ENCODE measurements around the gene PDLIM7.
"Not testable (repeated sequence)": the region's sequence is repeated elsewhere in the genome, so short reads cannot be mapped to it uniquely, and the experiment has no call there.

PDLIM7 gene

GRCh38 chr5:177489119-177489716 is 8.2 kb downstream of the PDLIM7 start:
- DNase-seq, result no peak

- DNase-seq, result no peak
Observed at GRCh38 chr5:177487975-177488374, 9.4 kb downstream of the PDLIM7 start.

GRCh38 chr5:177487144-177487543 is 10.3 kb downstream of the PDLIM7 start:
- no peak for DNase-seq

GRCh38 chr5:177486256-177486655 is 11.1 kb downstream of the PDLIM7 start:
- DNase-seq, result no peak

- DNase-seq, result not testable (repeated sequence)
Observed at GRCh38 chr5:177485753-177486152, 11.7 kb downstream of the PDLIM7 start.

GRCh38 chr5:177484902-177485549 is 12.4 kb downstream of the PDLIM7 start:
- DNase-seq, result no peak

- DNase-seq, result no peak
Observed at GRCh38 chr5:177483994-177484901, 13.2 kb downstream of the PDLIM7 start.

GRCh38 chr5:177483042-177483441 is 14.4 kb downstream of the PDLIM7 start:
- DNase-seq, result no peak

GRCh38 chr5:177482359-177482795 is 15.0 kb downstream of the PDLIM7 start:
- no peak for DNase-seq

- DNase-seq, result no peak
Observed at GRCh38 chr5:177479774-177480173, 17.6 kb downstream of the PDLIM7 start.

GRCh38 chr5:177478711-177479646 is 18.4 kb downstream of the PDLIM7 start:
- peak; percentile 27 for DNase-seq

GRCh38 chr5:177477701-177478477 is 19.5 kb downstream of the PDLIM7 start:
- DNase-seq, result no peak

GRCh38 chr5:177476531-177477233 is 20.7 kb downstream of the PDLIM7 start:
- DNase-seq, result no peak

- no peak for DNase-seq
Observed at GRCh38 chr5:177475563-177476427, 21.6 kb downstream of the PDLIM7 start.

- DNase-seq, result no peak
Observed at GRCh38 chr5:177474846-177475562, 22.4 kb downstream of the PDLIM7 start.

GRCh38 chr5:177474002-177474476 is 23.4 kb downstream of the PDLIM7 start:
- no peak for DNase-seq

- no peak for DNase-seq
Observed at GRCh38 chr5:177473443-177474001, 23.9 kb downstream of the PDLIM7 start, which contains the start of gene DBN1. DBN1 (minus strand) TSS chr5:177473634; CDS start chr5:177473521, 113 bp downstream.
